Endothelial cell of umbilical vein (primary cell): Measurements from ENCODE around the gene ENTPD7. TPM values are rescaled to one million over a fixed set of nuclear protein-coding genes. Genes with fewer than 3 reads are reported as not detected.

ENCODE experiments used
- BruUV-seq: library from RNA; stranded (reverse); fragments of 400-500 nt; replicated peaks from 2 replicates; lab custom pipeline; 2021; lab: Mats Ljungman, UMichigan
- CTCF ChIA-PET: fragments of 300-600, 350-600 bp; sonication (Branson Sonifier 250); formaldehyde crosslinking; loops from one replicate; lab custom pipeline; 2021; ENCODE audit warnings: antibody characterized with exemption, inconsistent platforms; lab: Charles Lee
- POLR2A ChIA-PET: fragments of 300-600, 350-600 bp; sonication (Branson Sonifier 250); formaldehyde crosslinking; loops from one replicate; lab custom pipeline; 2021; ENCODE audit warnings: antibody characterized with exemption, inconsistent platforms; lab: Charles Lee
- DNase-seq: peaks from one replicate; pipeline ENCODE4 v3.0.0-alpha.2; 2011; ENCODE audit warnings: low read depth, low spot score
- FAIRE-seq: peaks from 2 replicates; lab custom pipeline; 2011; peaks lifted over from hg19 to GRCh38; lab: Jason Lieb, UNC
- H2AFZ ChIP-seq: 2 replicates; pipeline ENCODE4 v1.6.0; 2012; ENCODE audit warnings: low read depth, low read length, control low read depth, inconsistent platforms
- H3K27ac ChIP-seq: 2 replicates; pipeline ENCODE4 v1.5.1; 2011; ENCODE audit warnings: low read depth, mild to moderate bottlenecking, control low read depth, low read length, moderate library complexity; ENCODE audit not compliant: insufficient read depth
- H3K27me3 ChIP-seq, 2 experiments: 2 replicates each; pipeline versions ENCODE4 v1.6.0 to v1.6.1; 2011; ENCODE audit warnings: low read length in 2 of 2, mixed read lengths in 1 of 2; ENCODE audit not compliant: control insufficient read depth in 2 of 2, insufficient read depth in 2 of 2
- H3K36me3 ChIP-seq, 2 experiments: 2 replicates in 1 of 2; 3 replicates in 1 of 2; pipeline ENCODE4 v1.5.1; 2011; ENCODE audit warnings: low read length in 2 of 2, mild to moderate bottlenecking in 1 of 2, moderate library complexity in 1 of 2; ENCODE audit not compliant: control insufficient read depth in 2 of 2, insufficient read depth in 2 of 2; ENCODE audit errors: extremely low read depth in 1 of 2
- H3K4me1 ChIP-seq: 3 replicates; pipeline ENCODE4 v1.5.1; 2011; ENCODE audit warnings: mild to moderate bottlenecking, low read length; ENCODE audit not compliant: control insufficient read depth, insufficient read depth; ENCODE audit errors: extremely low read depth
- H3K4me2 ChIP-seq: 2 replicates; pipeline ENCODE4 v1.6.1; 2011; ENCODE audit warnings: low read length, control low read depth, mixed read lengths; ENCODE audit not compliant: insufficient read depth
- H3K4me3 ChIP-seq, 3 experiments: fragments of 200-600 bp in 1 of 3; sonication (generic), shearing (Covaris generic) in 1 of 3; replicated peaks in 1 of 3; 2 replicates each; pipeline ENCODE4 v1.5.1; 2011 to 2016; ENCODE audit warnings: control low read depth in 3 of 3, low read length in 3 of 3, mild to moderate bottlenecking in 2 of 3, inconsistent platforms in 1 of 3, low read depth in 1 of 3, moderate library complexity in 1 of 3; ENCODE audit not compliant: insufficient read depth in 1 of 3
- H3K79me2 ChIP-seq: 2 replicates; pipeline ENCODE4 v1.6.0; 2012; ENCODE audit warnings: low read length, inconsistent platforms; ENCODE audit not compliant: control insufficient read depth, insufficient read depth
- H3K9ac ChIP-seq: replicated peaks from 2 replicates; pipeline ENCODE3; 2011; ENCODE audit warnings: low read length, control low read depth; ENCODE audit not compliant: insufficient read depth; ENCODE audit errors: extremely low read depth
- H3K9me1 ChIP-seq: replicated peaks from 3 replicates; pipeline ENCODE4 v1.6.0; 2011; ENCODE audit warnings: mild to moderate bottlenecking, low read length; ENCODE audit not compliant: control insufficient read depth, insufficient read depth; ENCODE audit errors: extremely low read depth
- H3K9me3 ChIP-seq: replicated peaks from 2 replicates; pipeline ENCODE4 v1.5.1; 2012; ENCODE audit warnings: low read length, inconsistent platforms; ENCODE audit not compliant: control insufficient read depth, insufficient read depth
- H4K20me1 ChIP-seq: replicated peaks from 2 replicates; pipeline ENCODE3; 2011; ENCODE audit warnings: mild to moderate bottlenecking, low read length; ENCODE audit not compliant: control insufficient read depth, insufficient read depth; ENCODE audit errors: extremely low read depth
- CTCF ChIP-seq, 2 donors: IDR thresholded peaks; 1 replicate in 1 of 2; 2 replicates in 1 of 2; pipeline ENCODE4 v1.5.1; 2011; ENCODE audit warnings: low read length in 2 of 2, mild to moderate bottlenecking in 2 of 2, moderate library complexity in 2 of 2, control low read depth in 1 of 2, inconsistent platforms in 1 of 2, low read depth in 1 of 2; ENCODE audit not compliant: insufficient read depth in 1 of 2; ENCODE audit errors: extremely low read depth in 1 of 2
- EZH2 ChIP-seq: IDR thresholded peaks from 2 replicates; pipeline ENCODE4 v1.6.1; 2012; ENCODE audit warnings: borderline replicate concordance, low read depth, mild to moderate bottlenecking, moderate library complexity, low read length, inconsistent platforms; ENCODE audit not compliant: severe bottlenecking
- JUN ChIP-seq: IDR thresholded peaks from 2 replicates; pipeline ENCODE4 v1.6.1; 2011; ENCODE audit warnings: borderline replicate concordance, low read depth; ENCODE audit not compliant: insufficient read length, insufficient read depth
- MAX ChIP-seq: IDR thresholded peaks from 2 replicates; pipeline ENCODE4 v1.6.1; 2011; ENCODE audit not compliant: insufficient read depth, insufficient read length
- dilution Hi-C: fragments of 300-500 bp; cut with MboI; formaldehyde crosslinking; loops from one replicate; pipeline ENCODE4 v1.15.0; 2019; ENCODE audit warnings: low sequenced_read_pairs; ENCODE audit not compliant: extremely low pct_ligation_motif_present
- intact Hi-C: fragments of 100-400 bp; cut with micrococcal nuclease; formaldehyde crosslinking; loops from one replicate; pipeline ENCODE4 v1.10.0; 2022
- polyA plus RNA-seq, 4 experiments: library from polyadenylated mRNA; depleted of rRNA in 3 of 4; stranded (reverse) in 3 of 4; unstranded in 1 of 4; fragments of >200 nt; gene quantifications; 2 replicates each; pipeline versions ENCODE4 v1.2.1 to v1.2.3, GENCODE V29; 2011 to 2012; ENCODE audit warnings: missing spikeins in 1 of 4
- total RNA-seq: library from RNA; stranded (reverse); gene quantifications from 2 replicates; pipeline ENCODE4 v1.2.3, GENCODE V29; 2021

Gene ENTPD7
- total and polyA plus RNA-seq, 2 donors (not counting 3 experiments of a cell fraction or from before 2014, with no cell fraction given), result 10.1 to 20.6 TPM

- CTCF ChIA-PET, result interaction anchor here (1.0 kb wide), 1 partner anchor 18 kb away, joined by 4 read pairs; no protein-coding TSS in a partner anchor
- POLR2A ChIA-PET, result no interaction called here
- H4K20me1 ChIP-seq, result no peaks in the 10 kb centered on the region
- H3K9ac ChIP-seq, result no peak overlapping the region
- H3K79me2 ChIP-seq, result no peaks in the 10 kb centered on the region
- TF ChIP-seq JUN, result no peak
- no peak for DNase-seq
- no TSS peak for BruUV-seq
- H3K4me1 ChIP-seq, result no peaks in the 10 kb centered on the region
- no peak overlapping the region for H2AFZ ChIP-seq
- H3K4me2 ChIP-seq, result no peak overlapping the region
- no peak overlapping the region for H3K4me3 ChIP-seq
- H3K27ac ChIP-seq, result no peak overlapping the region
- FAIRE-seq, result no peak
- intact Hi-C loops, result no loop called here
- H3K36me3 ChIP-seq, result peaks cover 4 to 8% of the 10 kb centered on the region in 2 experiments
- dilution Hi-C loops, result no loop called here
- no peaks in the 10 kb centered on the region for H3K9me1 ChIP-seq
- no peaks in the 10 kb centered on the region for H3K9me3 ChIP-seq
- no peaks in the 10 kb centered on the region for H3K27me3 ChIP-seq
Measured at GRCh38 chr10:99681553-99681952, 22.2 kb downstream of the ENTPD7 start.

- Histone ChIP-seq H3K27me3 (no peaks in the 10 kb centered on the region), H3K9me1 (no peaks in the 10 kb centered on the region), H3K79me2 (no peaks in the 10 kb centered on the region), H3K27ac (no peak overlapping the region), H2AFZ (no peak overlapping the region), H4K20me1 (no peaks in the 10 kb centered on the region), H3K9ac (no peak overlapping the region), H3K36me3 (peaks cover 4 to 8% of the 10 kb centered on the region in 2 experiments), H3K4me3 (no peak overlapping the region), H3K4me2 (no peak overlapping the region), H3K9me3 (no peaks in the 10 kb centered on the region), H3K4me1 (no peaks in the 10 kb centered on the region)
- intact Hi-C loops (no loop called here), dilution Hi-C loops (no loop called here)
- ChIA-PET CTCF (interaction anchor here (1.0 to 1.4 kb wide), 2 partner anchors 18 to 51 kb away, joined by 4 read pairs; no protein-coding TSS in a partner anchor), POLR2A (no interaction called here)
- TF ChIP-seq MAX, result no peak
- no peak for TF ChIP-seq JUN
- no peak for TF ChIP-seq CTCF (IDR thresholded peaks at IDR 0.05; ENCODE audit: extremely low read depth in 1 of 2, insufficient read depth in 1 of 2, low read depth in 1 of 2, low read length in 2 of 2)
- TF ChIP-seq EZH2, result no peak
- FAIRE-seq, result no peak
- no TSS peak for BruUV-seq
- no peak for DNase-seq
Measured at GRCh38 chr10:99682032-99682431, 22.7 kb downstream of the ENTPD7 start.
